Ovary (tissue), 3 donors: Measurements from ENCODE around the gene KRT78.
"Not testable (repeated sequence)": the region's sequence is repeated elsewhere in the genome, so short reads cannot be mapped to it uniquely, and the experiment has no call there.

Experiments used
- POLR2A ChIP-seq: fragments of 450-650 bp; IDR thresholded peaks from one replicate; pipeline ENCODE4 v1.6.1; 2017; ENCODE audit warnings: antibody characterized with exemption, mild to moderate bottlenecking, moderate library complexity
- TF ChIP-seq, protein P1 (sequence below), 3 donors: fragments of 450-650 bp in 2 of 3; fragments of 200-600 bp in 1 of 3; IDR thresholded peaks; one replicate each; pipeline versions ENCODE4 v1.5.1 to v1.8.0; 2016 to 2022; ENCODE audit warnings: antibody characterized with exemption in 3 of 3, mild to moderate bottlenecking in 1 of 3
- donor health status: DM: no; HTN: no; CAD: no.

DNA sequence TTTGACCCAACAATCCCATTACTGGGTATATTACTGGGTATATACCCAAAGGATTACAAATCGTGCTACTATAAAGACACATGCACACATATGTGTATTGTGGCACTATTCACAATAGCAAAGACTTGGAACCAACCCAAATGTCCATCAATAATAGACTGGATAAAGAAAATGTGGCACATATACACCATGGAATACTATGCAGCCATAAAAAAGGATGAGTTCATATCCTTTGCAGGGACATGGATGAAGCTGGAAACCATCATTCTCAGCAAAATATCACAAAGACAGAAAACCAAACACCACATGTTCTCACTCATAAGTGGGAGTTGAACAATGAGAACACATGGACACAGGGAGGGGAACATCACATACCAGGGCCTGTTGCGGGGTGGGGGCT, 7.3 kb upstream of the KRT78 start:
- TF ChIP-seq, protein P1, sequence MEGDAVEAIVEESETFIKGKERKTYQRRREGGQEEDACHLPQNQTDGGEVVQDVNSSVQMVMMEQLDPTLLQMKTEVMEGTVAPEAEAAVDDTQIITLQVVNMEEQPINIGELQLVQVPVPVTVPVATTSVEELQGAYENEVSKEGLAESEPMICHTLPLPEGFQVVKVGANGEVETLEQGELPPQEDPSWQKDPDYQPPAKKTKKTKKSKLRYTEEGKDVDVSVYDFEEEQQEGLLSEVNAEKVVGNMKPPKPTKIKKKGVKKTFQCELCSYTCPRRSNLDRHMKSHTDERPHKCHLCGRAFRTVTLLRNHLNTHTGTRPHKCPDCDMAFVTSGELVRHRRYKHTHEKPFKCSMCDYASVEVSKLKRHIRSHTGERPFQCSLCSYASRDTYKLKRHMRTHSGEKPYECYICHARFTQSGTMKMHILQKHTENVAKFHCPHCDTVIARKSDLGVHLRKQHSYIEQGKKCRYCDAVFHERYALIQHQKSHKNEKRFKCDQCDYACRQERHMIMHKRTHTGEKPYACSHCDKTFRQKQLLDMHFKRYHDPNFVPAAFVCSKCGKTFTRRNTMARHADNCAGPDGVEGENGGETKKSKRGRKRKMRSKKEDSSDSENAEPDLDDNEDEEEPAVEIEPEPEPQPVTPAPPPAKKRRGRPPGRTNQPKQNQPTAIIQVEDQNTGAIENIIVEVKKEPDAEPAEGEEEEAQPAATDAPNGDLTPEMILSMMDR (IDR thresholded peaks at IDR 0.05), result not testable (repeated sequence)
- TF ChIP-seq POLR2A, result not testable (repeated sequence)
